GM23248 (cell line): ENCODE results near the gene KANK3.

Experiments used
- EZH2 ChIP-seq: fragments of 200-600 bp; sonication (generic); IDR thresholded peaks from 2 replicates; pipeline ENCODE4 v1.6.1; 2018; ENCODE audit warnings: antibody characterized with exemption, mild to moderate bottlenecking; ENCODE audit not compliant: insufficient read depth, poor library complexity, severe bottlenecking
- EZH2phosphoT487 ChIP-seq: fragments of 200-600 bp; sonication (generic); IDR thresholded peaks from 2 replicates; pipeline ENCODE4 v1.6.1; 2018; ENCODE audit warnings: antibody characterized with exemption, moderate library complexity, mild to moderate bottlenecking, low read depth; ENCODE audit not compliant: insufficient read depth

DNA sequence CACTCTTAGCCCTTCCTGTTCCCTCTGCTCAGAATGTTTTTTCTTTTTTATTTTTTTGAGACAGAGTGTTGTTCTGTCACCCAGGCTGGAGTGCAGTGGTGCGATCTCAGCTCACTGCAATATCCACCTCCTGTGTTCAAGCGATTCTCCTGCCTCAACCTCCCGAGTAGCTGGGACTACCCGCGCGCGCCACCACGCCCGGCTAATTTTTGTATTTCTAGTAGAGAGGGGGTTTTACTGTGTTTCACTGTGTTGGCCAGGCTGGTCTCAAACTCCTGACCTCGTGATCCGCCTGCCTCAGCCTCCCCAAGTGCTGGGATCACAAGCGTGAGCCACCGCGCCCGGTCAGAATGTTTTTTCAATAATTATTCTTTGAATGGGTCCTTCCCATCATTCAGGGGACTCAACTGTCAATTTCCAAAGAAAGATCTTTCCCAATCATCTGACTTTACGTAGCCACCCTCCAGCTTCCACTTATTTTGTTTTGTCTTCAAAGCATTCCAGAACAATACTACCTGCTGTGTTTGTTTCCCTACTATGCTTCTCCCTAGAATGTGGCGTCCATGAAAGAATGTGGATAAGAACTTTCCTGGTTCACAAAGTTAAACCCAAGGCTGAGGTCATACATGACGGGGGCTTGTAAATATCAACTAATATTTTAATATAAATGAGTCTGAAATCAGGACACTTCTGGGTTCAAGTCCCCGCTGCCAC, 23.1 kb downstream of the KANK3 start:
- TF ChIP-seq EZH2 (no peak), EZH2phosphoT487 (no peak)
